Loucy (cell line): ENCODE data around the gene DIP2A.

Experiments
- H2AFZ ChIP-seq: fragments of 200-600 bp; sonication (generic); 2 replicates; pipeline ENCODE4 v1.6.0; 2016; ENCODE audit warnings: antibody characterized with exemption, mild to moderate bottlenecking, low read length, moderate library complexity
- H3F3A ChIP-seq: fragments of 200-600 bp; 2 replicates; pipeline ENCODE4 v1.6.0; 2016; ENCODE audit warnings: antibody characterized with exemption, low read depth, mild to moderate bottlenecking
- H3K27me3 ChIP-seq: fragments of 200-600 bp; sonication (generic); 2 replicates; pipeline ENCODE4 v1.6.1; 2014; ENCODE audit warnings: low read length, mild to moderate bottlenecking; ENCODE audit not compliant: insufficient read depth, poor library complexity, severe bottlenecking
- H3K36me3 ChIP-seq: fragments of 200-600 bp; sonication (generic); 2 replicates; pipeline ENCODE4 v1.6.1; 2016; ENCODE audit warnings: low read length; ENCODE audit not compliant: insufficient read depth
- H3K4me1 ChIP-seq: fragments of 200-600 bp; sonication (generic); 2 replicates; pipeline ENCODE4 v1.5.1; 2014; ENCODE audit warnings: low read length, mild to moderate bottlenecking; ENCODE audit not compliant: insufficient read depth, poor library complexity, severe bottlenecking
- H3K4me2 ChIP-seq: fragments of 200-600 bp; sonication (generic); 2 replicates; pipeline ENCODE4 v1.6.0; 2014; ENCODE audit warnings: antibody characterized with exemption, low read length, low read depth, mild to moderate bottlenecking; ENCODE audit not compliant: poor library complexity, severe bottlenecking
- H3K4me3 ChIP-seq: fragments of 200-600 bp; sonication (generic); 2 replicates; pipeline ENCODE4 v1.5.1; 2014; ENCODE audit warnings: low read length, mild to moderate bottlenecking, mixed read lengths; ENCODE audit not compliant: poor library complexity, severe bottlenecking
- H3K79me2 ChIP-seq: fragments of 200-600 bp; sonication (generic); 2 replicates; pipeline ENCODE4 v1.6.1; 2014; ENCODE audit warnings: low read length; ENCODE audit not compliant: insufficient read depth
- H3K9ac ChIP-seq: fragments of 200-600 bp; sonication (generic); 2 replicates; pipeline ENCODE4 v1.6.0; 2014; ENCODE audit warnings: mild to moderate bottlenecking, low read depth, low read length, moderate library complexity; ENCODE audit not compliant: poor library complexity, severe bottlenecking
- H3K9me2 ChIP-seq: fragments of 200-600 bp; sonication (generic); replicated peaks from 2 replicates; pipeline ENCODE4 v1.6.1; 2016; ENCODE audit warnings: low read depth, low read length, mixed read lengths
- H3K9me3 ChIP-seq: fragments of 200-600 bp; sonication (generic); 2 replicates; pipeline ENCODE4 v1.6.1; 2014; ENCODE audit warnings: mild to moderate bottlenecking, antibody characterized with exemption, low read length, low read depth; ENCODE audit not compliant: insufficient read depth
- H4K20me1 ChIP-seq: fragments of 200-600 bp; sonication (generic); 2 replicates; pipeline ENCODE4 v1.6.0; 2014; ENCODE audit warnings: antibody characterized with exemption, low read length, mild to moderate bottlenecking; ENCODE audit not compliant: insufficient read depth, poor library complexity, severe bottlenecking
- CTCF ChIP-seq: fragments of 200-600 bp; sonication (generic); conservative IDR thresholded peaks from 2 replicates; pipeline ENCODE4 v1.5.1; 2014; ENCODE audit warnings: mild to moderate bottlenecking, antibody characterized with exemption, low read length
- EZH2phosphoT487 ChIP-seq: fragments of 200-600 bp; IDR thresholded peaks from 2 replicates; pipeline ENCODE4 v1.6.1; 2018; ENCODE audit warnings: antibody characterized with exemption, mild to moderate bottlenecking, moderate library complexity, borderline replicate concordance

The DIP2A gene

GRCh38 chr21:46456750-46457149 lies 1.9 kb upstream of the DIP2A start:
- Histone ChIP-seq H3K4me2 (peak overlapping the region; percentile 86), H3F3A (no peaks in the 10 kb centered on the region), H3K36me3 (no peaks in the 10 kb centered on the region), H3K9me3 (no peaks in the 10 kb centered on the region), H3K27me3 (no peaks in the 10 kb centered on the region), H3K9me2 (no peaks in the 10 kb centered on the region), H3K4me3 (peak overlapping the region; percentile 92), H3K4me1 (peaks cover 44% of the 10 kb centered on the region), H4K20me1 (peaks cover 9% of the 10 kb centered on the region), H2AFZ (no peak overlapping the region), H3K79me2 (peaks cover 56% of the 10 kb centered on the region), H3K9ac (peak overlapping the region; percentile 94)
- TF ChIP-seq CTCF, result no peak
- TF ChIP-seq EZH2phosphoT487, result no peak

- no peaks in the 10 kb centered on the region for H3K9me3 ChIP-seq
- H3K4me2 ChIP-seq, result peak overlapping the region; percentile 86
- H2AFZ ChIP-seq, result peak overlapping the region; percentile 52
- peak overlapping the region; percentile 94 for H3K9ac ChIP-seq
- H3K27me3 ChIP-seq, result no peaks in the 10 kb centered on the region
- H3K36me3 ChIP-seq, result no peaks in the 10 kb centered on the region
- H3K9me2 ChIP-seq, result no peaks in the 10 kb centered on the region
- peaks cover 66% of the 10 kb centered on the region for H3K79me2 ChIP-seq
- TF ChIP-seq EZH2phosphoT487 (no peak), CTCF (no peak)
- H3K4me1 ChIP-seq, result peaks cover 55% of the 10 kb centered on the region
- H3K4me3 ChIP-seq, result peak overlapping the region; percentile 92
- H4K20me1 ChIP-seq, result peaks cover 12% of the 10 kb centered on the region
- peaks cover 5% of the 10 kb centered on the region; the same call in 1 of the 2 replicates for H3F3A ChIP-seq
Measured at GRCh38 chr21:46457801-46458314, 833 bp upstream of the DIP2A start.

GRCh38 chr21:46459024-46459355 lies 299 bp downstream of the DIP2A start:
- no peaks in the 10 kb centered on the region for H3K27me3 ChIP-seq
- H3K9me2 ChIP-seq, result no peaks in the 10 kb centered on the region
- peak overlapping the region; percentile 93 for H3K9ac ChIP-seq
- H2AFZ ChIP-seq, result peak overlapping the region; percentile 97
- peaks cover 75% of the 10 kb centered on the region for H3K79me2 ChIP-seq
- peak overlapping the region; percentile 98 for H3K4me2 ChIP-seq
- H3K36me3 ChIP-seq, result no peaks in the 10 kb centered on the region
- H3K4me3 ChIP-seq, result peak overlapping the region; percentile 90
- TF ChIP-seq EZH2phosphoT487, result no peak
- H3K9me3 ChIP-seq, result no peaks in the 10 kb centered on the region
- H3K4me1 ChIP-seq, result peaks cover 61% of the 10 kb centered on the region
- H3F3A ChIP-seq, result peaks cover 5% of the 10 kb centered on the region; the same call in 1 of the 2 replicates
- H4K20me1 ChIP-seq, result peaks cover 12% of the 10 kb centered on the region
